Stimulated activated CD8-positive, alpha-beta memory T cell treated with anti-CD3 and anti-CD28 coated beads, Interleukin-2, amount 100 ng/mL, for 48 hours (primary cell): ENCODE results near the gene ARHGAP42.
"Not testable (repeated sequence)": the region's sequence is repeated elsewhere in the genome, so short reads cannot be mapped to it uniquely, and the experiment has no call there.

Experiments
- DNase-seq, 2 donors: peaks; one replicate each; pipeline ENCODE4 v3.0.0-alpha.2; 2020; ENCODE audit warnings: low read depth in 2 of 2

ARHGAP42 gene

GRCh38 chr11:100687054-100687629, at the start of gene ARHGAP42:
ARHGAP42 (plus strand) TSS chr11:100687288; CDS start chr11:100687679, 391 bp downstream.
- peak; percentile 27 to 41 for DNase-seq

GRCh38 chr11:100637706-100638105, 49.4 kb upstream of the ARHGAP42 start:
- DNase-seq = no peak

- DNase-seq = no peak
Observed at GRCh38 chr11:100638648-100639047, 48.4 kb upstream of the ARHGAP42 start.

- no peak for DNase-seq
Observed at GRCh38 chr11:100639140-100639539, 47.9 kb upstream of the ARHGAP42 start.

- DNase-seq = no peak
Observed at GRCh38 chr11:100640071-100640470, 47.0 kb upstream of the ARHGAP42 start.

- DNase-seq = no peak
Observed at GRCh38 chr11:100640646-100641045, 46.4 kb upstream of the ARHGAP42 start.

- DNase-seq = no peak
Observed at GRCh38 chr11:100641456-100641855, 45.6 kb upstream of the ARHGAP42 start.

- no peak for DNase-seq
Observed at GRCh38 chr11:100646545-100646944, 40.5 kb upstream of the ARHGAP42 start.

GRCh38 chr11:100647861-100648260, 39.2 kb upstream of the ARHGAP42 start:
- no peak for DNase-seq

GRCh38 chr11:100663583-100663982, 23.5 kb upstream of the ARHGAP42 start:
- no peak for DNase-seq

GRCh38 chr11:100663996-100664395, 23.1 kb upstream of the ARHGAP42 start:
- DNase-seq = no peak

GRCh38 chr11:100666816-100667215, 20.3 kb upstream of the ARHGAP42 start:
- not testable (repeated sequence) for DNase-seq

- DNase-seq = no peak
Observed at GRCh38 chr11:100667449-100667848, 19.6 kb upstream of the ARHGAP42 start.

GRCh38 chr11:100670140-100670539, 16.9 kb upstream of the ARHGAP42 start:
- no peak for DNase-seq

- DNase-seq = no peak
Observed at GRCh38 chr11:100671471-100671870, 15.6 kb upstream of the ARHGAP42 start.

GRCh38 chr11:100672498-100673033, 14.5 kb upstream of the ARHGAP42 start:
- no peak for DNase-seq

- no peak for DNase-seq
Observed at GRCh38 chr11:100673063-100673462, 14.0 kb upstream of the ARHGAP42 start.

GRCh38 chr11:100674212-100674611, 12.9 kb upstream of the ARHGAP42 start:
- DNase-seq = no peak

GRCh38 chr11:100675115-100675650, 11.9 kb upstream of the ARHGAP42 start:
- DNase-seq = no peak

- DNase-seq = no peak
Observed at GRCh38 chr11:100676901-100677300, 10.2 kb upstream of the ARHGAP42 start.

GRCh38 chr11:100677796-100678195, 9.3 kb upstream of the ARHGAP42 start:
- no peak for DNase-seq

- no peak for DNase-seq
Observed at GRCh38 chr11:100680070-100680469, 7.0 kb upstream of the ARHGAP42 start.

- no peak for DNase-seq
Observed at GRCh38 chr11:100681064-100681502, 6.0 kb upstream of the ARHGAP42 start.
